Duodenal mucosa (tissue), 2 donors: ENCODE results near the gene GPR151.

Source experiments
- H3K27ac ChIP-seq: one replicate; pipeline ENCODE4 v1.7.0; 2013; ENCODE audit warnings: low read depth, low read length
- H3K27me3 ChIP-seq, 2 donors: one replicate each; pipeline ENCODE4 v1.7.0; 2013; ENCODE audit warnings: low read length in 2 of 2, control low read depth in 1 of 2; ENCODE audit not compliant: insufficient read depth in 2 of 2, control insufficient read depth in 1 of 2
- H3K36me3 ChIP-seq, 2 donors: one replicate each; pipeline ENCODE4 v1.7.0; 2013; ENCODE audit warnings: low read length in 2 of 2, control low read depth in 1 of 2; ENCODE audit not compliant: insufficient read depth in 2 of 2, control insufficient read depth in 1 of 2
- H3K4me1 ChIP-seq, 2 donors: one replicate each; pipeline ENCODE4 v1.7.0; 2013; ENCODE audit warnings: low read length in 2 of 2, control low read depth in 1 of 2; ENCODE audit not compliant: insufficient read depth in 2 of 2, control insufficient read depth in 1 of 2
- H3K4me3 ChIP-seq, 2 donors: one replicate each; pipeline ENCODE4 v1.7.0; 2013; ENCODE audit warnings: low read length in 2 of 2, low read depth in 1 of 2
- H3K9ac ChIP-seq, 2 donors: one replicate each; pipeline ENCODE4 v1.7.0; 2013; ENCODE audit warnings: low read length in 2 of 2, low read depth in 1 of 2
- H3K9me3 ChIP-seq, 2 donors: one replicate each; pipeline ENCODE4 v1.7.0; 2013; ENCODE audit warnings: low read length in 2 of 2, control low read depth in 1 of 2; ENCODE audit not compliant: control insufficient read depth in 1 of 2

The GPR151 gene

GRCh38 chr5:146490089-146490843 lies 25.7 kb downstream of the GPR151 start:
- no peak overlapping the region for H3K27ac ChIP-seq
- H3K9ac ChIP-seq, result no peak overlapping the region
- no peaks in the 10 kb centered on the region for H3K27me3 ChIP-seq
- H3K4me3 ChIP-seq, result no peak overlapping the region
- H3K4me1 ChIP-seq, result no peaks in the 10 kb centered on the region
- peaks cover 4 to 24% of the 10 kb centered on the region in 2 donors for H3K36me3 ChIP-seq
- no peaks in the 10 kb centered on the region for H3K9me3 ChIP-seq

- Histone ChIP-seq H3K9me3 (no peaks in the 10 kb centered on the region), H3K27me3 (no peaks in the 10 kb centered on the region), H3K27ac (no peak overlapping the region), H3K4me3 (no peak overlapping the region), H3K36me3 (peaks cover 33 to 55% of the 10 kb centered on the region in 2 donors), H3K9ac (no peak overlapping the region), H3K4me1 (no peaks in the 10 kb centered on the region)
Measured at GRCh38 chr5:146484714-146485391, 31.1 kb downstream of the GPR151 start.

GRCh38 chr5:146482775-146483174 lies 33.2 kb downstream of the GPR151 start:
- no peaks in the 10 kb centered on the region for H3K27me3 ChIP-seq
- H3K9ac ChIP-seq, result no peak overlapping the region
- no peaks in the 10 kb centered on the region for H3K4me1 ChIP-seq
- H3K27ac ChIP-seq, result no peak overlapping the region
- H3K36me3 ChIP-seq, result peaks cover 33 to 50% of the 10 kb centered on the region in 2 donors
- H3K9me3 ChIP-seq, result no peaks in the 10 kb centered on the region
- H3K4me3 ChIP-seq, result no peak overlapping the region

- Histone ChIP-seq H3K27me3 (no peaks in the 10 kb centered on the region), H3K36me3 (peaks cover 25 to 62% of the 10 kb centered on the region in 2 donors)
Measured at GRCh38 chr5:146475906-146476305, 40.1 kb downstream of the GPR151 start.

GRCh38 chr5:146475190-146475780 lies 40.7 kb downstream of the GPR151 start:
- H3K4me1 ChIP-seq, result no peaks in the 10 kb centered on the region
- peaks cover 29 to 63% of the 10 kb centered on the region in 2 donors for H3K36me3 ChIP-seq
- no peak overlapping the region for H3K27ac ChIP-seq
- H3K27me3 ChIP-seq, result no peaks in the 10 kb centered on the region
- no peaks in the 10 kb centered on the region for H3K9me3 ChIP-seq
- no peak overlapping the region for H3K4me3 ChIP-seq
- H3K9ac ChIP-seq, result no peak overlapping the region

More at GRCh38 chr5:146475906-146476305, 40.1 kb downstream of the GPR151 start:
- Histone ChIP-seq H3K9me3 (no peaks in the 10 kb centered on the region), H3K4me1 (no peaks in the 10 kb centered on the region), H3K4me3 (no peak overlapping the region), H3K9ac (no peak overlapping the region), H3K27ac (no peak overlapping the region)

GRCh38 chr5:146474065-146474464 lies 41.9 kb downstream of the GPR151 start:
- no peak overlapping the region for H3K9ac ChIP-seq
- H3K4me1 ChIP-seq, result no peaks in the 10 kb centered on the region
- H3K36me3 ChIP-seq, result peaks cover 32 to 66% of the 10 kb centered on the region in 2 donors
- no peak overlapping the region for H3K27ac ChIP-seq
- H3K27me3 ChIP-seq, result no peaks in the 10 kb centered on the region
- no peaks in the 10 kb centered on the region for H3K9me3 ChIP-seq
- H3K4me3 ChIP-seq, result no peak overlapping the region

- peaks cover 28 to 70% of the 10 kb centered on the region in 2 donors for H3K36me3 ChIP-seq
- H3K9me3 ChIP-seq, result no peaks in the 10 kb centered on the region
- no peaks in the 10 kb centered on the region for H3K27me3 ChIP-seq
- H3K4me1 ChIP-seq, result peaks cover 0 to 9% of the 10 kb centered on the region in 2 donors
- no peak overlapping the region for H3K9ac ChIP-seq
- H3K27ac ChIP-seq, result no peak overlapping the region
- no peak overlapping the region for H3K4me3 ChIP-seq
Measured at GRCh38 chr5:146467760-146468159, 48.2 kb downstream of the GPR151 start.

GRCh38 chr5:146466521-146467349 lies 49.3 kb downstream of the GPR151 start:
- Histone ChIP-seq H3K27ac (no peak overlapping the region), H3K9me3 (no peaks in the 10 kb centered on the region), H3K27me3 (no peaks in the 10 kb centered on the region), H3K9ac (no peak overlapping the region), H3K4me1 (peaks cover 0 to 9% of the 10 kb centered on the region in 2 donors), H3K36me3 (peaks cover 28 to 62% of the 10 kb centered on the region in 2 donors), H3K4me3 (no peak overlapping the region)

- no peak overlapping the region for H3K9ac ChIP-seq
- peaks cover 0 to 9% of the 10 kb centered on the region in 2 donors for H3K4me1 ChIP-seq
- no peak overlapping the region for H3K27ac ChIP-seq
- H3K27me3 ChIP-seq, result no peaks in the 10 kb centered on the region
- no peaks in the 10 kb centered on the region for H3K9me3 ChIP-seq
- no peak overlapping the region for H3K4me3 ChIP-seq
- peaks cover 28 to 55% of the 10 kb centered on the region in 2 donors for H3K36me3 ChIP-seq
Measured at GRCh38 chr5:146463446-146463845, 52.5 kb downstream of the GPR151 start.
